GM12891 (cell line): ENCODE results near the gene ROR1.

Experiments
- POLR2A ChIP-seq: IDR thresholded peaks from 2 replicates; pipeline ENCODE4 v1.6.1; 2011; ENCODE audit warnings: low read depth, low read length, control low read depth
- POLR2AphosphoS5 ChIP-seq: IDR thresholded peaks from 2 replicates; pipeline ENCODE4 v1.6.1; 2011; ENCODE audit warnings: low read depth, low read length, control low read depth

DNA sequence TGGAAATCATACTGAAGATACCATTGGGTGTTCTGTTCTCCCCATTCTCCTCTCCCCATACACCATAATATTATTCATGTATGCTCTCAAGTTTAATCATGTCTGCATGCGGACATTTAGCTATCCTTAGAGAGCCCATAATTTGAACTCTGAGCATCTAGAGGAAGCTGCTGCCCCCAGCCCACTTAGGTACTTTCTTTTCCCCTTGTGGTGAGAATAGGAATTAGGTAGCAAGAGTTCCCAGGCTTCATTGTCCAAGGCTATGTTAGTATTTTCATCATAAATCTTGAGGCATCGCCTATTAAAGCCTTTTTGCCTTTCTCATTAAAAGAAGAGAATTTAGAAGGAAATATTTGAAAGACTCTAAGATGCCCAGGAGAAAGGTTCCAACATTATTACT, 96.3 kb downstream of the ROR1 start:
- TF ChIP-seq POLR2A: no peak
- no peak for TF ChIP-seq POLR2AphosphoS5
